ENCODE data around the gene CEND1. TPM values are rescaled to one million over a fixed set of nuclear protein-coding genes. Genes with fewer than 3 reads are reported as not detected.

CEND1 gene
- total and polyA plus RNA-seq, 2 of the 13 experiments (the other 11 are each of a cell fraction or from before 2014, with no cell fraction given), result not detected

GRCh38 chr11:820655-821511 is 31.0 kb upstream of the CEND1 start (continued):
- TF ChIP-seq SP1 (IDR thresholded peaks at IDR 0.05), result no peak
- 0 out of 2 replicates have a peak, but pooled peaks have one; percentile 21 for TF ChIP-seq SP1 (CRISPR knock-in tag; IDR thresholded peaks at IDR 0.05)
- no peak for TF ChIP-seq HINFP (CRISPR knock-in tag; IDR thresholded peaks at IDR 0.05; ENCODE audit: low read depth)
- TF ChIP-seq ZFAT (CRISPR knock-in tag; conservative IDR thresholded peaks at IDR 0.05), result no peak
- TF ChIP-seq ZBTB7A (CRISPR knock-in tag; IDR thresholded peaks at IDR 0.05), result 0 out of 2 replicates have a peak, but pooled peaks have one; percentile 1
- TF ChIP-seq ZFX (CRISPR knock-in tag; IDR thresholded peaks at IDR 0.05; ENCODE audit: low read depth), result peak; percentile 34; the same call in 1 of the 2 replicates
- TF ChIP-seq LCORL (IDR thresholded peaks at IDR 0.05), result no peak
- TF ChIP-seq LCORL (CRISPR knock-in tag; IDR thresholded peaks at IDR 0.05), result peak; percentile 74
- TF ChIP-seq FOSL2 (CRISPR knock-in tag; IDR thresholded peaks at IDR 0.05), result peak; percentile 98
- no peak for TF ChIP-seq ZEB1 (IDR thresholded peaks at IDR 0.05; ENCODE audit: insufficient replicate concordance, low read depth)
- TF ChIP-seq JUND (CRISPR knock-in tag; IDR thresholded peaks at IDR 0.05), result 0 out of 2 replicates have a peak, but pooled peaks have one; percentile 38
- no peak for TF ChIP-seq MBD4 (IDR thresholded peaks at IDR 0.05; ENCODE audit: borderline replicate concordance, low read length)
- peak; percentile 13; the same call in 1 of the 2 replicates for TF ChIP-seq RBFOX2 (IDR thresholded peaks at IDR 0.05; ENCODE audit: low read depth, low read length)
- peak; percentile 75 for TF ChIP-seq AGO2 (optimal IDR thresholded peaks at IDR 0.05; ENCODE audit: low read depth, low read length)
- TF ChIP-seq ZFY (CRISPR knock-in tag; IDR thresholded peaks at IDR 0.05), result 0 out of 2 replicates have a peak, but pooled peaks have one; percentile 12
- peak; percentile 49; the same call in 1 of the 2 replicates for TF ChIP-seq RARA (CRISPR knock-in tag; IDR thresholded peaks at IDR 0.05)
- peak; percentile 77 for TF ChIP-seq RXRA (CRISPR knock-in tag; IDR thresholded peaks at IDR 0.05)
- 0 out of 2 replicates have a peak, but pooled peaks have one; percentile 2 for TF ChIP-seq NR0B2 (CRISPR knock-in tag; IDR thresholded peaks at IDR 0.05)
- no peak for TF ChIP-seq DBP (CRISPR knock-in tag; IDR thresholded peaks at IDR 0.05; ENCODE audit: not compliant biosample characterization)
- no peak for TF ChIP-seq ZBTB26 (CRISPR knock-in tag; IDR thresholded peaks at IDR 0.05; ENCODE audit: borderline replicate concordance)
- TF ChIP-seq PCBP1 (IDR thresholded peaks at IDR 0.05; ENCODE audit: borderline replicate concordance, low read depth, low read length), result 0 out of 2 replicates have a peak, but pooled peaks have one; percentile 3
- no peak for TF ChIP-seq CEBPZ (IDR thresholded peaks at IDR 0.05; ENCODE audit: low read length)
- peak; percentile 94 for TF ChIP-seq CEBPB (IDR thresholded peaks at IDR 0.05; ENCODE audit: borderline replicate concordance, low read depth, low read length)

Data from HepG2 (cell line).